LoVo (cell line): Measurements from ENCODE around the gene GAL3ST2.

Experiments used
- DNase-seq: peaks from one replicate; pipeline ENCODE4 v3.0.0-alpha.2; 2016; ENCODE audit warnings: low spot score

The GAL3ST2 gene

DNA sequence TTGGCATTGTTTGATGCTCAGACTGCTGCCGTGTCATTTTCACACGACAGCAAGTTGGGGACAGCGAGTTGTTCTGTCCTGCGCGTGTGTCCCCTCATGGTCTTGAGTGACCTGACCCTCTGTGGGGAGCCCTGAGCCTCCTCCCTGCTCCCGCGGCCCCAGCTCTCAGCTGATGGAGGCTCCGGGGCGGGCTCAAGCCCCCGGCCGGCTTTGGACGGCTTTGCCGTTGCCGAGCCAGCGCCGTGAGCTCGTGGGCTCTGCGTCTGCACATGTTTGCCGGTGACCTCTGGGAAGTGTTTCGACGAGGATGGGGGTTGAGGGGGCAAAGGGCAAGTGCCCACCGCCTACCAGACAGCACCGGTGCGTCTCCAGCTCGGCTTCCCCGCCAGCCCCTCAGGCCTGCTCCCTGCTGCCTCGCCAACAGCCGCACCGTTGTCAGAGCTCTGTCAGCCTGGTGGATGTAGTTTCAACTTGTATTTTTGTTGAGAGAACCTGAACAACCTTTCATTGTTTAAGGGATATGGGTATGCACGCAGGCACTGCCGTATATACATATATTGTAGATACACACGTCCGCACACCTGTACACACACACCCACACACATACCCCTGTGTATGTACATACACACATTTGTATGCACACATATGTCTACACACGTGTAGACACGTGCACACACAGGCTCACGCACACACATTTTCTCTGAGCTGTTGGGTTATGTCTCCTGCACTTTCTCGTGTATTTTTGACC is 68.4 kb downstream of the GAL3ST2 start:
- no peak for DNase-seq

DNA sequence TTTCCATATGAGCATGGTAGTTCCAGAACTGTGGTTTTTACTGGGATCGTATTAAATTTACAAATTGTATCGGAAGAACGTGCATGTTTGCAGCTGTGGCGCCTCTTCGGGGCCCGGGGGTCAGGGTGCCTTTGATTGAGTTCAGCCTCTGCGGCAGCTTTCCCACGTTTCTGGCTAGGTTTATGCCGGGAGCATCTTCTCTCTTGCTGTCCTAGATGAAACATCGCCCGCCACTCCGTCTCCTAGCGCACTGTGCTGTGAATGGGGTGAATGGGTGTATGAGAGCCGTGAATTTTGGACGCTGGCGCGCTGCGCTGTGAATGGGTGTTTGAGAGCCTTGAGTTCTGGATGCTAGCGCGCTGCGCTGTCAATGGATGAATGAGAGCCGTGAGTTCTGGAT is 69.8 kb downstream of the GAL3ST2 start:
- no peak for DNase-seq

DNA sequence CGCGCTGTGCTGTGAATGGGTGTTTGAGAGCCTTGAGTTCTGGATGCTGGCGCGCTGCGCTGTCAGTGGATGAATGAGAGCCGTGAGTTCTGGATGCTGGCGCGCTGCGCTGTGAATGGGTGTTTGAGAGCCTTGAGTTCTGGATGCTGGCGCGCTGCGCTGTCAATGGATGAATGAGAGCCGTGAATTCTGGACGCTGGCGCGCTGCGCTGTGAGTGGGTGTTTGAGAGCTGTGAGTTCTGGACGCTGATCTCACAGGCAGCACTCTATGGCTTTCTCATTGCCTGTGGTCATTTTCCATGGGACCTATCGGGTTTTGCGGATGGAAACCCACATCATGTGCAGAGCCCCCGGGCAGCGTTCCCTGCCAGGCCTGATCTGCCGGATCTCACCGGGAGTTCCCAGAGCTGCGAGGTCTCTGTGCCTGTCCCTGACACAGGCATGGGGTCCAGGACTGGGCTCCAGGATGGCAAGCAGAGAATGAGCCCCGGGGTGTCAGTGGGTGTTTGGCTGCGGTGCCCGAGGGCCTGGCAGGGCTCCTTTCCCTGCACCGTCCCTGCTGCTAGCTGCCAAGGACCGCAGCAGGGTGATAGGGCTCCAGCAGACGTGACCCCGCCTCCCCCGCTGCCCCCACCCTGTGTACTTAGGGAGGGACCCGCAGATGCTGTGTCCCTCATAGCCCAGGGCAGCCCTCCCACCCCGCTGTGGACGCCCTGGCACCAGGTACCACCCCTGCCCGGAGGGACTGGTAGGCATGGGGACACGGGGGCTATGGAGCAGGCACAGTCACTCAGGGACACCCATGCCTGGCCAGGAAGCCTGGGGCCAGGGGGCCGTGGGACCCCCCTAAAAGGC is 72.4 kb downstream of the GAL3ST2 start:
- DNase-seq, result no peak

DNA sequence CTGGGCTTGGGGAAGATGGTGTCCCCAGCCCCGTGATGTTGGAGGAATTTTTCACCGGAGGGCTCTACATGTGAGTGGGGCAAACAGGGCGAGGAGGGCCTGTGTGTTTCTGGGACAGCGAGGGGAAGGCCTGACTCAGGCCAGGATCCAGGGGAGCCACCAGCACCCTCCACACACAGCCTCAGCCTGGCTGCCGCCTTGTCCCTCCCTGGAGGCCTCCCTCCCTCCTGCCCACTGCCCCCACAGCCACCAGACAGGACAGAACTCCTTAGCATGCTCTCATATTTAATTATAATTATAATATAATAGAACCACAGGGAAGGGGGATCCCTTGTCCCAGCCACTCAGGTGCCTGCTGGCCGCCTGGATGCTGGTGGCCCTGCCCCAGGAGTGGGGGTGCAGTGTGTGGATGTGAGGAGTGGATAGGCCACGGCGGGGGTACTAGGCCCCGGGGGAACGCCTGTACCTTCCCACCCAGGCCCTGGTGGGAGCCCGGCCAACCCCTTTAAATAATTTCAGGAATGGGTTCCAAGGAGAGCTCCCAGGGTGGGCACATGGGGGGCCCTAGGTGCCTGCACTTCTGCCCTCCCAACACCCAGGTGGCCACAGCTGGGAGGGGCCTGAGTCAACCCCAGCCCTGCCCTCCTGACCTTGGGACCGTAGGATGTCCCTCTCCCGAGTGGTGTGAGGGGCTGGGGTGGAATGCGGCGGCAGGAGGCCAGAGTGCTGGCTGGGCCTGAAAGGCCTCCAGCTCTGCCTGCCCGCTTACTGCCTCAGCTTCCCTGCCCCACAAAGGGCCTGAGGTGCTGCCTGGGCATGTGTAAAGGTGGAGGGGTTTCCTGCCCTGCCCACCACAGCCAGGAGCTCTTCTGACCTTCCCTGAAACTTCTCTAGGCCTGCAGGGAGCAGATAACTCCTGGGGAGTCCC is 73.3 kb downstream of the GAL3ST2 start:
- DNase-seq, result no peak

DNA sequence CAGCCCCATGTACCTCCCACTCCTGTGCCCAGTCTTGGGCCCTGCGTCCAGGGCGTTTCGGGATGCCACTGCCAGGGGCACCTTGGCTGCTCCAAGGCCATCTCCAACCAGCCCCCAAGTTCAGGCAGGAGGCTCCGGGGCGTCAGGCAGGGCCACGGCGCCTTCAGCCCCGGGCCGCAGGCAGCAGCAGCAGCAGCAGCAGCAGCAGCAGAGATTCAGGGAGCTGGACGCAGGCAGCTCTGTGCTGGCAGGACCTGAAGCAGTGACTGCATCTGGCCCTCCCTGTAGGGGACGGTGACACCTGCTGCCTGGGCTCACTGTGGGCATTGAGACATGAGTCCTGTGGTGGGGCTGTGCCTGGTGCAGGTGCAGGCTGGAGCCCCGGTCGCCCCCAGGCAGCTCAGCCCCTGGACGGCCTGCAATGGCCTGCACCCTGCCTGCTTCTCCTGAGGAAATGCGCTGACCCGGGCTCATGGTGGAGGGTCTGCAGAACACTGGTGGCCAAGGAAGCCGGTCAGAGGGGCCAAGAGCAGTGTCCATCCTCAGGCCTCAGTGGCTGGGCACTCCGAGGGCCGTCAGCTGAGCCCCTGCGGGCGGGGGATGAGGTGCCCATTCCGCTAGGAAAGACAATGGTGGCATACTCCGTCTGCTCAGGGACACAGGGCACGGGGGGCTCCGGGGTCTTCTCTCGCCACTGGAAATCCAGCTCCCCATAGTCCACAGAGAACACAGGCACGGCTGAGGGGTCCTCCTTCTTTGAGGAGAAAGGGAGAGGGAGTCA is 74.1 kb downstream of the GAL3ST2 start:
- DNase-seq, result no peak

DNA sequence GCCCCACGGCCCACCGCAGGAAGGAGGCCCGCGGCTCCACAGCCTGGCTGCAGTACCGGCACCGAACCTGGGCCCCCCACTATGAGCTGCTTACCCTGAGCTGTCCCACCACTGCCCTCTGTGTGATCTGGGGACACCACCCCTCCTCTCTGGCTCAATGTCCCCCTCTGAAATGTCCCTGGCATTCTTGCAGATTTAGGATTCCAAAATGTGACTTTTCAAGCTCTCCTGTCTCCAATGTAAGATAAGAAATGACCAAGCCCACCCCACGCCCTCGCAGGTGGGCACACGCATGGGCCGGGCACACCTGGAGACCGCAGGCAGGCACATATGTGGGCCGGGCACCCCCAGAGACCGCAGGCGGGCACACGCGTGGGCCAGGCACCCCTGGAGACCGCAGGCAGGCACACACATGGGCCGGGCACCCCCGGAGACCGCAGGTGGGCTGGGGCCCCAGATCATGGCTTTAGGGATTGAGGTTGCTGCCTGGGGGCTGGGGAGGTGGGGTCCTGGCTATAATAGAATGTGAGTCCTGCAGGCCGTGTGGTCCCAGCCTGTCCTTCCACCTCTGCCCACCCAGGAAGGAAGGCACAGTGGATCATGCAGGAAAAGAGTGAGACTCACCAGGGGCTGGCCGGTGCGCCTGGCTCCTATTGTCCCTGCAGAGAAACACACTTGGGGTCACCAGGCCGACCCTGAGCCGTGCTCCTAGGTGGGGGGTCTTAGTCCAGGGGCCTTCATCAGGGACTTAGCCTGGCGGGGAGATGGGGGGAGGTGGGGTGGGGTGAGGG is 74.9 kb downstream of the GAL3ST2 start:
- no peak for DNase-seq

DNA sequence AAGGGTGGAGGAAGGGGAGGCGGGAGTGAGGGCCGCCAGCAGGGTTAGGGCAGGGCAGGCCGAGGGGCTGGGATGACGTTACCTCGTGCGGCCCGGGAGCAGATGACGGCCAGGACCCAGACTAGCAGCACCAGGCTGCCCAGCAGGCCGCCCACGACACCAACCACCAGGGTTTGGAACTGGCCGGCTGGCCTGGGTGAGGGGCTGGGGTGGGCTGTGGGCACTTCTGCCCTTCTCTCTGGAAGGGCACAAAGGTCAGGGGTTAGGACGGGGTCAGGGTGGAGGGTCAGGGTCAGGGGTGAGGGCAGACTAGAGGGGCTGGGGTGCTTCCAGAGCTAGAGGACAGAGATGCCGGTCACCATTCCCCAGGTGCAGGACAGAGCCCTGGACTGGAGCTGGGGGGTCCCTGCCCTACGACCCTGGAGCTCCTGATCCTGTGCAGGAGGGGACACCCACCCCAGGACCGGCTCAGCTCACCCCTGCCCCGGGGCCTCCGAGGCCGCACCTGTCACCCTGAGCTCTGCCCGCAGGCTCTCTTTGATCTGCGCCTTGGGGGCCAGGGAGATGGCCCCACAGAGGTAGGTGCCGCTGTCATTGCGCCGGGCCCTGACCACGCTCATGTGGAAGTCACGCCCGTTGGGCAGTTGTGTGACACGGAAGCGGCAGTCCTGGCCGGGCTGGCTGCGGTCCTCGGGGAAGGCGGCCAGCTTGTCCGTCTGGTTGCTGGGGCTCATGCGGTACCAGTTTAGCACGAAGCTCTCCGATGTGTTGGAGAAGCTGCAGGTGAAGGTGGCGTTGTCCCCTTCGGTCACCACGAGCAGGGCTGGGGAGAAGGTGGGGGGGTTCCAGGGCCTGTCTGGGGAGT is 75.7 kb downstream of the GAL3ST2 start:
- DNase-seq, result no peak

DNA sequence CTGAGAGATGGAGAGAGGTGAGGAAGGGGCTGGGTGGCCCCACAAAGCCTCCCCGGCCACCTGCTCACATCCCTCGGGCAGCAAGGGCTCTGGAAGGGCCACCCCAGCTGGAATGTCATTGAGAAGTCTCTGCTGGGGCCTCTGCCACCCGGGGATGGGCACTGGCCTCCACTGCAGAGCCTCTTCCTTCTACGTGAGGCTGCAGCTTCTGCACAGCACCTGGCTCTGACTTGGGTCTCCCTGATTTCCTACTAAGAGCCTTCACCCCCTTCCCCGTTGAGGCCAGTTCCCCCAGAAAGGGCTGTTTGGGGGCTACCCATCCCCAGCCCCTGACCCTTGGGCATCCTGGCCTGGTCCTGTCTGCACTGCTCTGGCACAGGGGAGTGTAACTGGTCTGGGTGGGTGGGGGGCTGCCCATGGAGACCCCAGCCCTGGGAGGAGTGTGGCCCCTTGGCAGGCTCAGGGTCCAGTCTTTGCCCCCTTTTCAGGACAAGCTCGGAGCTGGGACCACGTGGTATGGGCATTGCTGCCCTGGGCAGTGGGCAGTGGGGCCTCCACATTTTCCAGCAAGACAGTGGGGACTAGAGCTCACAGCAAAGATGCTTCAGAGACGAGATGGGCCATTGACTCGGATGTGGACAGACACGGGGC is 76.5 kb downstream of the GAL3ST2 start:
- no peak for DNase-seq
